ENCODE data around the gene JAG2. TPM values are rescaled to one million over a fixed set of nuclear protein-coding genes. Genes with fewer than 3 reads are reported as not detected.

JAG2 gene
- total RNA-seq, 1 donor from 2014 or later, result 33.6 TPM

DNA sequence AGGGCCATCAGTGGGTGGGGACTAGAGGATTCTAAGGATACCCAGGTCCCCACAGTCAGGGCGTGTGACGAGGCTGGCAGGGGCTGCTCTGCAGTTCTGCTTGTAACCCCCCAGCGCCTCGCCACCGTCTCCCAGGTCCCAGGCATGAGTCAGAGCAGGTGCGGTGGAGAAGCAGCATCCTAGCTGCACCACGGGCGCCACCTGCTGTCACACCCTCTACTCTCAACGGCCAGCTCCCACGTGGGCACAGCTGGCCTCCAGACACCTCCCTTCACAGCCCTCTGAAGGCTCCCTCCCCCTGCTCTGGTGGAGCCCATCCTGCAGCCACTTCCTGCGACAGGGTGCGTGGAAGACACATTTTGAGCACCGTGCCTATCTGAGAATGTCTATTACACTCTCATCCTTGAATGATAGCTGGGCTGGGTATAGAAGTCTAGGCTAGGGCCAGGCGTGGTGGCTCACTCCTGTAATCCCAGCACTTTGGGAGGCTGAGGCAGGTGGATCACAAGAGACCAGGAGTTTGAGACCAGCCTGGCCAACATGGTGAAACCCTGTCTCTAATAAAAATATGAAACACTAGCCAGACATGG is 19.5 kb upstream of the JAG2 start:
- intact Hi-C loops (cut with micrococcal nuclease), result no loop called here
- ATAC-seq (peak; percentile 27), DNase-seq (no peak)

DNA sequence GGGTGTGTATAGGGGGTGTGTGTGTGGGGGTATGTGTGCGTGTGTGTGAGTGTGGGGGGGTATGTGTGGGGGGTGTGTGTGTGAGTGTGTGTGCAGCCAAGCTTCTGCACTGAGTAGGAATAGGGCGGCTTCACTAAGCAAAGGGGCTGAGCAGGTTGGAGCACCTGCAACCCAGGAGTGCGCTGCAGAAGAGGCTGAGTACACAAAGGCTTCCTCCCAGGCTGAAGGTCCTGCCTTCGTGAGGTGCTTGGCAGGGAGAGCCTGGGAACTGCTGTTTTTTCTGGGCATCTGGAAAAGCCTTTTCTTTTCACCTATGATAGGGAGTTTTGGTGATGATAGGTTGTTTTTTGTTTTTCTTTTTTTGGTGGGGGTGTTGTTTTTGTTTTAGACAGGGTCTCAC is 18.5 kb upstream of the JAG2 start:
- intact Hi-C loops (cut with micrococcal nuclease), result no loop called here
- DNase-seq, result no peak
- ATAC-seq, result no peak

DNA sequence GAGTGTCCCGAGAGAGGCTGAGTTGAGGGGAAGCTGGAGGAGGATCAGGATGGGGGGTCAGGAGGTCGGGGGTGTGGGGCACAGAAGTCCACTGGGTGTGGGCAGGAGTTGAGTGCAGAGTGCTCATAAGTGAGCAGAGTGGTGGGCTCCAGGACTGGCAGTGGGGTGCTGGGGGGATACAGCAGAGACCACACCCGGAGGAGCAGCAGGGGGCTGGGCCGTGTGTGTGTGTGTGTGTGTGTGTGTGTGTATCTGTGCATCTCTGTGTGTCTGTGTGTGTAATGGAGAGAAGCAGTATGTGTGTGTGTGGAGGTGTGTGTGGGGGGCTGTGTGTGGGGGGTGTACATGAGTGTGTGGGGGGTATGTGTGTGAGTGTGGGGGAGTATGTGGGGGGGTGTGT is 17.4 kb upstream of the JAG2 start:
- DNase-seq (no peak), ATAC-seq (no peak)
- intact Hi-C loops (cut with micrococcal nuclease), result no loop called here

DNA sequence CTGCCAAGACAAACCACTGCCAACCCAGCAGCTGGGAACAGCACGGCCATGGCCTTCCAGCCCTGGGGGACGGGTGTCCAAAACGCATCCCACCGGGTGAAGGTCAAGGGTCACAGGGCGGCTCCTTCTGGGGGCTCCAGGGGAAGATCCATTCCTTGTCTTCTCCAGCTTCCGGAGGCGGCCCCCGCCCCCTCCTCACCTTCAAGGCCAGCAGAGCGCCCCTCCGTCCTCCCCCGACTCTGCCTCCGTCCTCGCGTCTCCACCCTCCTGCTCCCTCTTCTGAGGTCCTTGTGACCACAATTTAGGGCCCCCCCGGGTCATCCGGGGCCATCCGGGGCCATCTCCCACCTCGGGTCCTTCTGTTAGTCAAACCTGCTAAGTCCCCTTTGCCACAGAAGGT is 16.4 kb upstream of the JAG2 start:
- DNase-seq (no peak), ATAC-seq (no peak)
- intact Hi-C loops (cut with micrococcal nuclease), result no loop called here

DNA sequence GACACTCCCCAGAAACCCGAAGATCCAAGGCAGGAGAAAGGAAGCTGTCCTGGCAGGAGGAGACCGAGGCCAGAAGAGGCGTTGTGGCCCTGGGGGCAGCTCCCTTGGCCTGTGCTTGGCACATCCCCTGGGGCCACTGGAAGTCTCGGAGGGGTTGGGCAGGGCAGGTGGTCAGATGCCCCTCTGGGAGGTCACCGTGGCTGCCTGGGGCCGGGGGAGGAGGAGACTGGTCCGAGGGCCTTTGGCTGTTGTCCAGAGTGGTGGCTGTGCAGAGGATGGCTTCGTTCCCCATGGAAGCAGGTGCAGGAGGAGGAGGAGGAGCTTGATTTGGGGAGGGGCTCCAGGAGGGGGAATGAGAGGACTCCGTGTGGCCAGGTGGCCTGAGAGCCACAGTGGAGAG is 15.9 kb upstream of the JAG2 start:
- DNase-seq, result no peak
- no peak for ATAC-seq
- intact Hi-C loops (cut with micrococcal nuclease), result no loop called here

DNA sequence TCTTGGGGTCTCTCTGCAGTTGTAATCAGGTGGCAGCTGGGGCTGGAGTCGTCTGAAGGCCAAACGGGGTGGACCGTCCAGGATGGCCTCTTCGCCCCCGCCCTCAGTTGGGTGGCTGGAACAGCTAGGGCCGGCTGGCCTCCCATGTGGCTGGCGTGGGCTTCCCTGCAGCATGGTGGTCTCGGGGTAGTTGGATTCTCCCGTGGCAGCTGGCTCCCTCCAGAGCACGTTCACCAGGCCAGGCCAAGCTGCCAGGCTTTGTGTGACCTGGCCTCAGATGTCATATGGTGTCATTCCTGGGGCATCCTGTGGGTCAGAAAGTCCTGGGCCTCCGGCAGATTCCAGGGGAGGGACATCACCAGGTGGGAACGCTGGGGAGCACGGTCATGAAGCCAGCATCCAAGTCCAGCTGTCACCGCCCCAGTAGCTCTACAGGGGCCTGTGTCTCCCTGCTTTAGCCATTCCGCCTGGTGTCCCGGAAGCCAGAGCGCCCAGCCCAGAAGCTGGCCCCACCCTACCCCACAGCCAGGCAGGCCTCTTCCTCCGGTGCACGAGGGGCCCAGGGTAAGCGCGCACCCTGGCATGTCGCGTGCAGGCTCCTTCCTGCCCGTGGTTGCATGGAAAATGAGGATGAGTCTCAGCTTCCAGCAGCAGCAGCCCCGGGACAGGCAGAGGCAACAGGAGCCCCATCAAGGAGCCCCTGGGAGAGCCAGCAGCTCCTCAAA is 13.9 kb upstream of the JAG2 start:
- DNase-seq (no peak), ATAC-seq (peak; percentile 22)
- intact Hi-C loops (cut with micrococcal nuclease), result no loop called here

DNA sequence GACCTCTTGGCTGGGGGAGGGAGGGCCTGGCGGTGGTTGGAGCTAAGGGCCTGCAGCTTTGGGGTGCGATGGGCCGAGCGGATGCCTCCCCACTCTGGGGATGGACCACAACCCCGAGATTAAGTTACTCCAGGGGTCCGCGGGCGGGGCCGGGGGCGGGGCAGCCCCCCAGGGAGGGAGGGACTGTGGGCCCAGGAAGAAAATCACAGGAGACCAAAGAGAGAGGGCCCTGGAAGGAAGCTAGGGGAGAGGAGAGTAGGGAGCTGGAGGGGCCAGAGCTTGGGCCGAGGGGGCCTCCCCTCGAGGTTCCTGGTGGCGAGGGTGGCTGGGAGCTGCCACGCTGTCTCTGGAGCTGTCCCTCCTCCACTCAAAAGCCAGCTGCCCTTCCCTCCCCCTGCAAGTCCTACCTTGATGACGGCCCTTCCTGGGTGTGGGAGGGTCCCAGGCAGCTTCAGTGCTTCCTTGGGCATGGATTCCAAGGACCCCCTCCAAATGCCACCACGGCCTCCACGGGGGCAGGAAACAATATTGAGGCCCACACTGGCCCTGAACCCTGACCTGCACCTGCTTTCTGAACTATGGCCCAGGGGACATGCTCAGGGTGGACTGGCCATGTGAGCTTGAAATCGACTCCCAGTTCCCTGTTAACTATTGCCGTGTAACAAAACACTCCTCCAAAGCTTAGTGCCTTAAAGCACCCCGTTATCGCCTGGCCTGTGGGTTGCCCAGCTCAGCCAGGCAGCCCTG is 13.1 kb upstream of the JAG2 start:
- intact Hi-C loops (cut with micrococcal nuclease), result no loop called here
- ATAC-seq, result no peak
- no peak for DNase-seq

DNA sequence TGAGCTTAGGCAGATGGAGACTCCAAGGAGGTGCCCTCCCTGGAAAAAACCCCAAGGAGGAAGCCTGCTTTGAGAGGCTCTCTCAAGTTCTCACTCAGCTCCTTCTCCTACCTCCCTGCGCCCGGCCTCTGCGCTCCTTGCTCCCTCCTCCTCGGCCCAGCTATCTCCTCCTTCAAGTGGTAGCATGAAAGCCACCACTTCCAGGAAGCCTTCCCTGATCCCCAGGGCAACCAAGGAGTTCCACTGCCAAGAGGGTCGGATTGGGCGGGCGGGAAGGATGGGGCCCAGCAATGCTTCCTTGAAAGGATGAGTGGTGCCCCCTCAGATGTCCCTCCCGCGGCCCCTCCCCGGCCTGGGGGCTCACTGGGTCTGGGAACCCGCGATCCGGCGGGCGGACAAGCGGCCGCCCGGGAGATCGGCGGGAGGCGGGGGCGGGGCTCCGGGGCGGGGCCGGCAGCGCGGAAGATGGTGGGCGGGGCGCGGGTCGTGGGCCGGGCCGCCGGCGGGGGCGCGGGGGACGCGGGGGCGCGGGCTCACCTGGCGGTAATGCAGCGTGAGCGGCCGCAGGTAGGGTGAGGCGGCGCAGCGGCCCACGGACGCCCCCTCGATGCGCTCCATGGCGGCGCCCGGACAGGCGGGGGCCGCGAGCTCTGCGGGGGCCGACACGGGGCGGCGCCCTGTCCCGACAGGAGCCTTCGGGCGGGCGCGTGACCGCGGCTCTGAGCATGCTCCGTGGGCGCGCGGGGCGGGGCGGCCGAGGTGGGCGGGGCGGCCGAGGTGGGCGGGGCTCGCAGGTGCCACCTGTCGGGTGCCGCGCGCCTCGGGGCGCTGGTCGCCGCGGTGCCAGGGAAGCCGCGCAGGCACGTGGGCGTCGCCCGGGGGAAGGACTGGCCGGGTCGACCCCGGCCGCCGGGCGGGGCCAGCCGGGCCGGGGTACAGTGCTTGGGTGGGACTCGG is 12.3 kb upstream of the JAG2 start, which contains the start of gene NUDT14:
Gene NUDT14 (minus strand): TSS at position 721 of the 957 bp plus-strand sequence. CDS start 103 bp downstream, at position 618.
- ATAC-seq, result peak; percentile 80
- intact Hi-C loops (cut with micrococcal nuclease), result no loop called here
- peak; percentile 84 for DNase-seq

DNA sequence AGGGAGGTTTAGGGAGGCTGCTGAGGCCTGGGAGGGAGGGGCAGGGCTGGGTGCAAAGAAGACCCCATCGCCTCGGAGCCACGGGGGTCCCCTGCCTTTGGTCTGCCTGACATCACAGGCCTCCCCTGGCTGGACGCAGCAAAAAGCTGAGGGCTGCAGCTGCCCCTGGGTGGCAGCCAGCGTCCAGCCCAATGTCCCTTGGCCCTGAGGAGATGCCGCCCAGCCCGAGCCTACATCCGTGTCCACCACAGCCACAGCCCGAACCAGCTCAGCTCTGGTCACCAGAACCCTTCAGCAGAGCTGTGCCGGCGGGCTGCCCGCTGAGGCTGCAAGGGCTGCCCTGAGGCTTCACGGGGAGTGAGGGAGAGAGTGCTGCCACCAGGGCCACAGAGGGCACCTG is 10.6 kb upstream of the JAG2 start:
- ATAC-seq (no peak), DNase-seq (no peak)
- intact Hi-C loops (cut with micrococcal nuclease), result no loop called here

DNA sequence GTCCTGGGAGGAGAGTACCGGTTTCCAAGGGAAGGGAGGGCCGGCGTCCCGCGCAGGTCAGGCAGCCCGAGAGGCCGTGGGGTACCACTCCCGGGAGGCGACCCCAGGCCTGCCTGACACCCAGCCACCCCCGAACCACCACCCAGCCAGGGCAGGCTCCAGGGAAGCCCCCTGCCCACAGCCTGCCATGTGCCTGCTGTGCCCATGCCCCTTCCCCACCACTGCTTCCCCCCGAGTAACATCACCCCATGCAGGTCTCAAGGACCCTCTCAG is 10.2 kb upstream of the JAG2 start:
- DNase-seq (no peak), ATAC-seq (no peak)
- intact Hi-C loops (cut with micrococcal nuclease), result no loop called here

DNA sequence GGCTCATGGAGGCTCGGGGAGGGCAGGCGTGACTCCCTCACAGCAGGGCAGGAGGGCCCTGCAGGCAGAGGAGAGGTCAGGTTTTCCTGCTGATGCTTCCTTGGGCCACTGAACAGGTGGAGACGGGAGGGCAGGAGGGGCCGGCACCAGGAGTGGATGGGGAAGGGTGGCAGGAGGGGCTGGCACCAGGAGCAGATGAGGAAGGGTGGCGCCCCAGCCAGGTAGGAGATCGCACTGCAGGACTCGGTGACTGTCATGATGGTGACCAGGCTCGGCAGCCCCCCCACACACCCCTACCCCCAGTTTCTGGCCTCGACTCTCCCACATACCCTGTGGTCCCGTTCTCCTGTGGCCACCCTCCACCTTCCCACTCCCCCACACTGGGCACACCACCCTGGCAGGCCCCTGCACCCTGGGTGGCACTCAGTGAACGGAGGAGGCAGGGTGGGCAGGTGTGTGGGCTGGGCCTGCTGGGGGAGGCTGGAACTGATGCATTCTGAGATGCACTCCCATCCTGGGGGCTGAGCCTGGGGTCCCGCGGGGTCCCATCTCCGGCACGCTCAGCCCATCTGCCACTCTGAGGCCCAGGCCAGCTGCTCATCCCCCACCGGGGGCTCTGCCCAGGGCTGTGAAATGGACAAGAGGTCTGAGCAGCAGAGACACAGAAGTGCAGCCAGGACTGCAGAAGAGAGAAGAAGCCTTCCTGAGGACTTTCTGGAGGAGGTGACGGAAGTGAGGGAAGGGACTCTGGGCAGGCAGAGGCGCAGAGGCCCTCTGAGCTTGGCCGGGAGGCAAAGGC is 9.7 kb upstream of the JAG2 start:
- intact Hi-C loops (cut with micrococcal nuclease), result no loop called here
- no peak for ATAC-seq
- no peak for DNase-seq

DNA sequence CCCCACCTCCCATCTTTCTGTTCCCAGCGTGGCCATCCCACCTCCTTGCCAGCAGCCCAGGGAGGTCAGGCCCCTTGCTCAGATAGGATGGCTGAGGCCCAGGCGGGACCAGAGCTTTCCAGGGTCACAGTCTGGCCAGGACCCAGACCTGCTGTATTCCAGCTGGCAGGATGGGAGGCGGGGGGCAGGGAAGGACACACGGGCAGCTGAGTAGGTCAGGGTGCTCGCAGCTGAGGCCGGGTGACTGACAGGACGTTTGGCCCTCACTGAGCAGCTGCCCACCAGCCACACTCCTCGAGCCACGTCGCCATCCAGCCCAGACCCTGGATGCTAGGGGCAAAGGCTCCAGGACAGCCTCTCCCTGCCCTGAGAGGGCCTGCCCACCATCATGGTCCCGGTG is 8.5 kb upstream of the JAG2 start:
- intact Hi-C loops (cut with micrococcal nuclease), result no loop called here
- ATAC-seq (no peak), DNase-seq (no peak)

DNA sequence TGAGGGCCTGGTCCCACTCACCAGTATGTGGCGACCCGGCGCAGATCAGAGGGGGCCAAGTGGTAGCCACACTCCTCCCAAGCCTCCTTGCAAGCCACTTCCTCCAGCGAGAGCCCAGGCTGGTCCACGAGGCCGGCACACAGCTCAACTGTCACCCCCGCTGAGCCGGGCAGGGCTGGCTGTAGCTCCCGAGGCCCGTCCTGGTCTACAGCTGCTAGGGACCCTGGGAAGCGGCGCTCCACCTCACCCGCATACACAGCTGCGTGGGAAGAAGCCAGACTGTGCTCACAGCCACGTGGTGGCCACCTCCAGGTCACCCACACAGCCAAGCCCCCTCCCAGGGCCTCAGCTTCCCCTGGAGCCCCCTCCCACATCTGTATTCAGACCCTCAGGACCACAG is 7.9 kb upstream of the JAG2 start:
- ATAC-seq (no peak), DNase-seq (no peak)
- intact Hi-C loops (cut with micrococcal nuclease), result no loop called here

DNA sequence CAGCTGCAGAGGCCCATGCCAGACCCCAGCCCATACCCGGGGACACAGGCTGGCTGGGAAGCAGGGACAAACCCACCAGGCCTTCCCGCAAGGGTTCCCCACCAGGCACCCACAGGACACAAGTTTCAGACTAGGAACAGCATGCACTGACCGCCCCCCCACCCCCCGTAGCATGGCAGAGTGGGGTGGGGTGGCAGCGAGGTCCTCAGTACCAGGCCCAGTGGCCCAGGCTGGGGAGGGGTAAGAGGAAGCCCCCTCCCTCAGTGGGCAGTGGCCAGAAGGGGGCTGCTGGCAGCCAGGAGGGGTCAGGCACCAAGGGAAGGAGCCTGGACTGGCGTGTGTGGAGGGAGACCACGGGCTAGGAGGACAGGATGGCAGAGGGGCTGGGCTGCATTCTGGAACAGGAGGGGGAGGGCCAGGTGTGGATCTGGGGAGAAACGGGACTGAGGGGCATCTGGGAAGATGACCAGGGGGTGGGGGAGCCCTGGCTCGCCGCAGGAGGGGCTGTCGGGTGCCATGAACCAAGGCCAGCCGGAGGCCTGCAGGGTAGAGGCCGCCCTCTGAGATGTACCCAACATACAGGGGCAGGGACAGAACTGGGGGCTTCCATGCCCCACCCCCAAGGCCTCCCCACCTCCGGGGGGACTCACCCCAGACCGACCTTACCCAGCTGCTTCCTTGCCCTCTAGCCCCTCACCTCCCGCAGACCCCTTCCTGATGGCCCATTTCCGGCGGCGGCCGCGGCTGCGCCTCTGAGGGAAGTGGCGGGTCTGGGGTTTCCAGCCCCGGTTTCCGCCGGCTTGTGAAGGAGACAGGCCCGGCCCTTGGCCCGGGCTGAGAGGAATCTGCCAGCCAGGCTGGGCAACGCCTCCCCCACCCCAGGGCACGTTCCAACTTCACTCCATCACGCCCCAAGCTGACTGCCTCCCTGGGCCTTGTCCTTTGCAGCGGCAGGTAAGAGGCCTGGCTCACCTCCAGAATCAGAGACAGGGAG is 5.6 kb upstream of the JAG2 start:
- DNase-seq (no peak), ATAC-seq (no peak)
- intact Hi-C loops (cut with micrococcal nuclease), result no loop called here

DNA sequence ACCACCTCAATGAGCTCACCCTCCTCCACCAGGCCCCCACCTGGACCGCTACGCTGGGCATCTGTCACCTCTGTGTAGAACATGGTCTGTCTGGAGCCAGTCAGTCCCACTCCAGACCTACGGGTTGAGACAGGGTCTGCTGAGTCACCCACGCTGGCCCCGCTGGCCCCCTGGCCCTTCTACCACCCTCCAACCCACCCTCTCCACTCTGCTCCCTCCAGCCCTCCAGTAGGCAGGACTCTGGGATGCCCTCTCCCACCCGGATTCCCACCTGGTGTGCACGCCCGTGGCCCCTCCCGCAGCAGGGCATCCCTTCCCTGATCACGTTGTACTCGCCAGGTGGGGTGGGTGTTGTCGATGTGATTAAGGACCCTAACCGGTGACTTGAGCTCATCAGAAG is 4.6 kb upstream of the JAG2 start:
- no peak for ATAC-seq
- intact Hi-C loops (cut with micrococcal nuclease), result no loop called here
- DNase-seq, result no peak

DNA sequence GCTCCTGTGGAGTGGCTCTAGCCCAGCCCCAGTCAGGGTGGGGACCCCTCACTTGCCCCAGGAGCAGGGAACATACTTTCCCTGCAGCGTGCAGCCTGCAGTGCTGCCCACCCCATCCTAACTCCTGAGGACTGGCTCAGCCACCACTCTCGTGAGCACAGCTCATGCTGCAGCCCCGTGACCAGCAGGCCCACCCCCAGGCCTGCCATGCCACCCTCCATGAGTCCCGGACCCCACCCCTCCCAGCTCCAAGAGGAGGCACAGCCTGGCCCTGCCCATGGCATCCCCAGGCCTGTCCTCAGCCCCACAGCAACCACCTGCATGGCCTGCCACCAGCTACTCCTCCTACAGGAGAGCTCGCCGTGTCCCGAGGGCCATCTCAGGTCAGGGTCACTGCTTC is 3.9 kb upstream of the JAG2 start:
- intact Hi-C loops (cut with micrococcal nuclease), result no loop called here
- no peak for DNase-seq
- ATAC-seq, result no peak

DNA sequence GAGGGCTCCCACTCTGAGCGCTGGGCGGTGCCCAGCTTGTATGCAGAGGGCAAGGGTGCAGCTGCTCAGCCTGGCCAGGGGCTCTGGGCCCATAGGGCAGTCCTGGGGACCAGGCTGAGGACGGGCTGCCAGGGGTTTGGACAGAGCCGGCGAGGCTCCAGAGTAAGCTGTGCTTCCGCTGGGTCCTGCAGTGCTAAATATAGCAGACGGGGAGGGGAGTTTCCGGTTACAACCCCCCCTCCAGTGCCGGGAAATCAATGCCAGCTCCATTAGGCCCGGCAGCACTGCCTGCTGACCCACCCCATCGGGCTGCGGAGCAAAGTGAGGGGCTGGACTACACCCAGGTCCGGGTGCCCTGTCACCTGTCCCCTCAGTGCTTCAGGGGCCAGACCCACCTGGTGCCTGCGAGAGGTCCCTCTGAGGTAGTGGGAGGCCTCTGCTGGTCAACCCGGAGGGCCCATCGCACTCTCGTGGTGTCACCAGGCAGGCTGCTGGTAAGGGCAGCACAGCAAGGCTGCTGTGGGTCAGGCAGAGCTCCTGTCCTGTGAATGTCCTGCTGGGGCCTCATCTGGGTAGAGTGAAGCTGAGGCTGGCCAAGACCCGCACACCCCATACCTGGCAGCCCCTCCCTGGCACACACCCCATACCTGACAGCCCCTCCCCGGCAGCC is 2.6 kb upstream of the JAG2 start:
- no peak for DNase-seq
- intact Hi-C loops (cut with micrococcal nuclease), result no loop called here
- ATAC-seq, result peak; percentile 37

Data from left ventricle myocardium superior (tissue), 1 donor.